GM10266 (cell line): ENCODE results near the gene SCYL1.

Experiments used
- DNase-seq: peaks from one replicate; pipeline ENCODE4 v3.0.0; 2012; ENCODE audit errors: extremely low spot score
- CTCF ChIP-seq: IDR thresholded peaks from 2 replicates; pipeline ENCODE4 v1.5.1; 2012; ENCODE audit warnings: mild to moderate bottlenecking, low read depth; ENCODE audit not compliant: control insufficient read depth, insufficient read depth; ENCODE audit errors: missing control alignments

Gene SCYL1

GRCh38 chr11:65585396-65586246 is 60.7 kb downstream of the SCYL1 start:
- no peak for TF ChIP-seq CTCF
- DNase-seq = no peak

DNA sequence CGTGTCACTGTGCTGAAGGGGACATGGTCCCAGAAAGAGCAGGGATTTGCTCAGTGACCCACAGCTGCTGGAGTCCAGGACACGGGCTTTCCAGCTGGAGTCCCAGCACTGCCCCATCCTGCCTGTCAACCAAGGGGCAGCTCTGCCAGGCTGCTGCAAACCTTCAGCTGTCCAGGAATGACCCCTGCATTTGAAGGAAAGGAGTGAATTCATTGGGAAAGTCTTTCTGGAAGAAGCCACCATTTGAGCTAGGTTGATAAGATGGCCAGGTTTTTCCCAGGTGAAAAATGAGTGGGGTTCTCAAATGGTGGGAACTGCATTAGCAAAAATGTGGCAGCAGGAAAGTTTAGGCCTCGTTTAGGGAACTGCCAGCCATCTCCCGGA is 61.4 kb downstream of the SCYL1 start:
- TF ChIP-seq CTCF = no peak
- no peak for DNase-seq

DNA sequence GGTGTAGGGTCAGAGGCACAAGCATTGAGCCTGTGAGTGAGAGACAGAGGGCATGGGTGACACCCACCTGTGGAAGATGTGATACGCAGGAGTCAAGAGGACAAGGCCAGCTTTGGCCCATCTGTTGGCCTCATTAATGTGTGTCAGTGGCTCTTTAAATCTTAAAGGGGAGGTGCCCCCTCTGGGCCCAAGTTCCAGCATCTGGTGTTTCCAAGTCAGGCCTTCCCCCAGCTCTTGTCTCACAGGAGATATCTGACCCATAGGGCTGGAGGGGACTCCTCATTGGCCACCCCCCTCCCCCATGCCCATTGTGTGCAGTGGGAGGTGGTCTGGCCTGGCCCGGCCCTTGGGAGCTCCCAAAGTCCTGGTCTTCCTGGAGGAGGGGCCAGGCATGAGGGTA is 61.8 kb downstream of the SCYL1 start:
- DNase-seq = no peak

More for the DNA sequence above, 61.8 kb downstream of the SCYL1 start:
- TF ChIP-seq CTCF = no peak
